HepG2 (cell line): ENCODE results near the gene LRRC51. TPM values are rescaled to one million over a fixed set of nuclear protein-coding genes. Genes with fewer than 3 reads are reported as not detected.

Experiments used
- ATAC-seq: fragments of 200-7000 bp; cut with Tn5 transposase; 3 replicates; pipeline ENCODE4 v1.9.1; 2020; ENCODE audit warnings: mild to moderate bottlenecking, moderate library complexity
- BruUV-seq: library from RNA; stranded (reverse); fragments of 400-500 nt; replicated peaks from 2 replicates; lab custom pipeline; 2021; lab: Mats Ljungman, UMichigan
- CTCF ChIA-PET: fragments of 300-600 bp; formaldehyde crosslinking; extraction: SDS; loops from one replicate; lab custom pipeline; 2021; ENCODE audit warnings: low total read pairs, inconsistent platforms, low intra/inter-chr PET ratio; lab: Yijun Ruan, JAX
- POLR2A ChIA-PET: fragments of 350-600 bp; sonication (Branson Sonifier 250); formaldehyde crosslinking; loops from one replicate; lab custom pipeline; 2020; ENCODE audit warnings: antibody characterized with exemption, inconsistent platforms; lab: Yijun Ruan, JAX
- DNase-seq: peaks from one replicate; pipeline ENCODE4 v3.0.0-alpha.2; 2015; ENCODE audit warnings: low spot score
- FAIRE-seq: peaks from 3 replicates; lab custom pipeline; 2011; peaks lifted over from hg19 to GRCh38; lab: Jason Lieb, UNC
- H2AFZ ChIP-seq: one replicate; pipeline ENCODE4 v1.6.1; 2011; ENCODE audit warnings: low read length, inconsistent platforms
- H3K27ac ChIP-seq: fragments of 300-600 bp; 3 replicates; pipeline ENCODE4 v1.8.0; 2011; ENCODE audit warnings: mixed run types, mild to moderate bottlenecking, mixed read lengths, low read length, inconsistent platforms; ENCODE audit not compliant: insufficient read depth; ENCODE audit errors: extremely low read length
- H3K27me3 ChIP-seq, 2 experiments: fragments of 200-600 bp in 1 of 2; 2 replicates in 1 of 2; 3 replicates in 1 of 2; pipeline versions ENCODE4 v1.6.0 to v1.8.0; 2011; ENCODE audit warnings: low read length in 2 of 2, mild to moderate bottlenecking in 2 of 2, moderate library complexity in 2 of 2, inconsistent platforms in 1 of 2; ENCODE audit not compliant: insufficient read depth in 2 of 2, control insufficient read depth in 1 of 2
- H3K36me3 ChIP-seq, 2 experiments: fragments of 200-600 bp in 1 of 2; replicated peaks in 1 of 2; 2 replicates in 1 of 2; 3 replicates in 1 of 2; pipeline versions ENCODE4 v1.5.1 to v1.8.0; 2011; ENCODE audit warnings: low read length in 2 of 2, inconsistent platforms in 1 of 2; ENCODE audit not compliant: insufficient read depth in 2 of 2, control insufficient read depth in 1 of 2
- H3K4me1 ChIP-seq: 2 replicates; pipeline ENCODE4 v1.5.1; 2012; ENCODE audit warnings: low read length, inconsistent platforms; ENCODE audit not compliant: insufficient read depth
- H3K4me2 ChIP-seq: 2 replicates; pipeline ENCODE4 v1.6.0; 2011; ENCODE audit warnings: low read depth, low read length, inconsistent platforms
- H3K4me3 ChIP-seq, 3 experiments: fragments of 200-600 bp in 1 of 3; sonication (generic), shearing (Covaris generic) in 1 of 3; replicated peaks in 1 of 3; 2 replicates each; pipeline ENCODE4 v1.5.1; 2011 to 2016; ENCODE audit warnings: low read length in 3 of 3, inconsistent platforms in 2 of 3, low read depth in 2 of 3, mild to moderate bottlenecking in 2 of 3, control low read depth in 1 of 3, mixed read lengths in 1 of 3; ENCODE audit not compliant: insufficient read depth in 1 of 3
- H3K79me2 ChIP-seq: one replicate; pipeline ENCODE4 v1.6.1; 2011; ENCODE audit warnings: low read length, inconsistent platforms; ENCODE audit not compliant: insufficient read depth
- H3K9ac ChIP-seq: 2 replicates; pipeline ENCODE4 v1.6.0; 2011; ENCODE audit warnings: mild to moderate bottlenecking, low read depth, low read length, inconsistent platforms; ENCODE audit not compliant: insufficient read depth
- H3K9me3 ChIP-seq: 2 replicates; pipeline ENCODE4 v1.5.1; 2012; ENCODE audit warnings: mild to moderate bottlenecking, low read length
- H4K20me1 ChIP-seq: 2 replicates; pipeline ENCODE4 v1.6.0; 2011; ENCODE audit warnings: inconsistent platforms, mild to moderate bottlenecking, low read length, moderate library complexity; ENCODE audit not compliant: insufficient read depth
- CEBPB ChIP-seq: IDR thresholded peaks from 2 replicates; pipeline ENCODE4 v1.6.1; 2011; ENCODE audit warnings: low read depth, low read length, improper control_type of control experiment, borderline replicate concordance
- CEBPZ ChIP-seq: IDR thresholded peaks from 2 replicates; pipeline ENCODE4 v1.6.1; 2012; ENCODE audit warnings: low read length, improper control_type of control experiment
- ETV5 ChIP-seq: IDR thresholded peaks from 2 replicates; pipeline ENCODE4 v1.6.1; 2018; ENCODE audit warnings: missing biosample characterization, missing genetic modification reagents, inconsistent platforms, borderline replicate concordance
- KAT7 ChIP-seq: IDR thresholded peaks from 2 replicates; pipeline ENCODE4 v1.6.1; 2018; ENCODE audit warnings: borderline replicate concordance, missing compliant biosample characterization
- POLR2G ChIP-seq: fragments of 200-400 bp; formaldehyde crosslinking; IDR thresholded peaks from 2 replicates; pipeline ENCODE4 v1.6.1; 2018; ENCODE audit warnings: mild to moderate bottlenecking, low read depth, low read length, moderate library complexity
- TCF7 ChIP-seq: sonication (generic); IDR thresholded peaks from 2 replicates; pipeline ENCODE4 v1.6.1; 2016; ENCODE audit warnings: antibody characterized with exemption, low read depth
- ZBTB1 ChIP-seq: sonication (generic); formaldehyde crosslinking; IDR thresholded peaks from 2 replicates; pipeline ENCODE4 v1.4.0; 2020; ENCODE audit warnings: missing genetic modification reagents, borderline replicate concordance
- ZNF234 ChIP-seq: sonication (generic); formaldehyde crosslinking; conservative IDR thresholded peaks from 2 replicates; pipeline ENCODE4 v1.5.1; 2020; ENCODE audit warnings: mild to moderate bottlenecking, missing genetic modification reagents
- ZNF350 ChIP-seq: sonication (generic); formaldehyde crosslinking; IDR thresholded peaks from 2 replicates; pipeline ENCODE4 v1.4.0; 2020; ENCODE audit warnings: mild to moderate bottlenecking, low read depth, missing genetic modification reagents, borderline replicate concordance
- ZNF598 ChIP-seq: sonication (generic); formaldehyde crosslinking; IDR thresholded peaks from 2 replicates; pipeline ENCODE4 v1.5.1; 2020; ENCODE audit warnings: mild to moderate bottlenecking, missing genetic modification reagents, borderline replicate concordance
- WGBS: methylation state at CpG from one replicate; pipeline ENCODE4 v1.1.6; 2017; ENCODE audit warnings: low lambda C conversion rate; 5-methylcytosine and 5-hydroxymethylcytosine counted together
- in situ Hi-C: cut with HindIII; loops from 2 replicates; pipeline ENCODE4 v1.10.0; 2017; ENCODE audit warnings: low pct_unique_long_range_greater_than_20kb; ENCODE audit not compliant: extremely low pct_ligation_motif_present
- intact Hi-C: fragments of 100-400 bp; cut with micrococcal nuclease; formaldehyde crosslinking; loops from one replicate; pipeline ENCODE4 v1.10.0; 2022; ENCODE audit not compliant: unreplicated experiment
- polyA plus RNA-seq, 8 experiments: library from polyadenylated mRNA; depleted of rRNA in 3 of 8; stranded (reverse) in 7 of 8; unstranded in 1 of 8; fragments of >200 nt; fragmentation: Illumina TruSeq in 4 of 8; extraction: Trizol in 4 of 8; gene quantifications; 2 replicates each; pipeline versions ENCODE4 v1.2.1 to v1.2.3, GENCODE V29; 2011 to 2016; ENCODE audit warnings: low read depth in 4 of 8, missing spikeins in 1 of 8, mixed read lengths in 1 of 8; ENCODE audit not compliant: insufficient read depth in 1 of 8
- total RNA-seq, 5 experiments: library from RNA; depleted of rRNA; stranded (reverse); fragments of >200 nt; fragmentation: Illumina TruSeq; extraction: Trizol; gene quantifications; 2 replicates each; pipeline ENCODE4 v1.2.3, GENCODE V29; 2016; ENCODE audit warnings: low read depth in 1 of 5
- TF ChIP-seq, protein P1 (sequence below): sonication (generic); formaldehyde crosslinking; IDR thresholded peaks from 2 replicates; pipeline ENCODE4 v1.4.0; 2020; ENCODE audit warnings: missing genetic modification reagents
- TF ChIP-seq, protein P2 (sequence below): sonication (generic); formaldehyde crosslinking; IDR thresholded peaks from 2 replicates; pipeline ENCODE4 v1.4.0; 2020; ENCODE audit warnings: missing genetic modification reagents, mild to moderate bottlenecking, borderline replicate concordance
- TF ChIP-seq, protein P3 (sequence below): sonication (generic); formaldehyde crosslinking; IDR thresholded peaks from 2 replicates; pipeline ENCODE4 v1.4.0; 2020; ENCODE audit warnings: mild to moderate bottlenecking, low read depth, missing genetic modification reagents

The LRRC51 gene
- total and polyA plus RNA-seq, 2 of the 13 experiments (the other 11 are each of a cell fraction or from before 2014, with no cell fraction given): 5.3 to 6.0 TPM

DNA sequence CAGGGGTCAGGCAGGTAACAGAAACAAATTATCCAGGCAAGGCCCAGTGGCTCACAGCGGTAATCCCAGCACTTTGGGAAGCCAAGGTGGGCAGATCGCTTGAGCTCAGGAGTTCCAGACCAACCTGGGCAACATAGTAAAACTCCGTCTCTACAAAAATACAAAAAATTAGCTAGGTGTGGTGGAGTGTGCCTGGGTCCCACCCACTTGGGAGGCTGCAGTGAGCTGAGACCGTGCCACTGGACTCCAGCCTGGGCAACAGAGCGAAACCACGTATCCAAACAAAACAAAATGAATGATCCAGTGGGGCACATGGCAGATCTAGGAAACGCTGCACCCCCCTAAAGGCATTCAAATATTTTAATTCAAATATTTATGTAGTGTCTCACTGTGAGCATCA, 10.2 kb upstream of the LRRC51 start (continued):
- TF ChIP-seq ZNF234: no peak
- TF ChIP-seq, all 625 proteins: peak for 0

GRCh38 chr11:72072348-72072747, 8.3 kb upstream of the LRRC51 start:
- Histone ChIP-seq H3K36me3 (peaks cover 0 to 29% of the 10 kb centered on the region in 2 experiments; a peak in 3 of 5 replicates), H3K9me3 (no peaks in the 10 kb centered on the region), H4K20me1 (no peaks in the 10 kb centered on the region), H3K4me3 (no peak overlapping the region), H3K9ac (no peak overlapping the region), H3K79me2 (peaks cover 80% of the 10 kb centered on the region), H3K27ac (no peak overlapping the region), H3K4me2 (no peak overlapping the region), H3K4me1 (peaks cover 26% of the 10 kb centered on the region), H3K27me3 (no peaks in the 10 kb centered on the region), H2AFZ (no peak overlapping the region)
- ATAC-seq: peak; percentile 38; the same call in 2 of the 3 replicates
- BruUV-seq: no TSS peak
- CTCF ChIA-PET: no interaction called here
- peak; percentile 44 for DNase-seq
- no peak for FAIRE-seq
- POLR2A ChIA-PET: interaction anchor here (0.9 kb wide), 1 partner anchor 31 kb away, joined by 3 read pairs; no protein-coding TSS in a partner anchor
- 84% methylated on average over 3 of the region's 3 CpGs for WGBS
- in situ Hi-C loops (no loop called here), intact Hi-C loops (no loop called here)
- TF ChIP-seq CEBPZ: no peak
- TF ChIP-seq, protein P1, sequence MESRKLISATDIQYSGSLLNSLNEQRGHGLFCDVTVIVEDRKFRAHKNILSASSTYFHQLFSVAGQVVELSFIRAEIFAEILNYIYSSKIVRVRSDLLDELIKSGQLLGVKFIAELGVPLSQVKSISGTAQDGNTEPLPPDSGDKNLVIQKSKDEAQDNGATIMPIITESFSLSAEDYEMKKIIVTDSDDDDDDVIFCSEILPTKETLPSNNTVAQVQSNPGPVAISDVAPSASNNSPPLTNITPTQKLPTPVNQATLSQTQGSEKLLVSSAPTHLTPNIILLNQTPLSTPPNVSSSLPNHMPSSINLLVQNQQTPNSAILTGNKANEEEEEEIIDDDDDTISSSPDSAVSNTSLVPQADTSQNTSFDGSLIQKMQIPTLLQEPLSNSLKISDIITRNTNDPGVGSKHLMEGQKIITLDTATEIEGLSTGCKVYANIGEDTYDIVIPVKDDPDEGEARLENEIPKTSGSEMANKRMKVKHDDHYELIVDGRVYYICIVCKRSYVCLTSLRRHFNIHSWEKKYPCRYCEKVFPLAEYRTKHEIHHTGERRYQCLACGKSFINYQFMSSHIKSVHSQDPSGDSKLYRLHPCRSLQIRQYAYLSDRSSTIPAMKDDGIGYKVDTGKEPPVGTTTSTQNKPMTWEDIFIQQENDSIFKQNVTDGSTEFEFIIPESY (CRISPR knock-in tag): peak; percentile 68; the same call in 1 of the 2 replicates
- no peak for TF ChIP-seq POLR2G
- TF ChIP-seq ETV5 (CRISPR knock-in tag): peak; percentile 33; the same call in 1 of the 2 replicates
- TF ChIP-seq, protein P2, sequence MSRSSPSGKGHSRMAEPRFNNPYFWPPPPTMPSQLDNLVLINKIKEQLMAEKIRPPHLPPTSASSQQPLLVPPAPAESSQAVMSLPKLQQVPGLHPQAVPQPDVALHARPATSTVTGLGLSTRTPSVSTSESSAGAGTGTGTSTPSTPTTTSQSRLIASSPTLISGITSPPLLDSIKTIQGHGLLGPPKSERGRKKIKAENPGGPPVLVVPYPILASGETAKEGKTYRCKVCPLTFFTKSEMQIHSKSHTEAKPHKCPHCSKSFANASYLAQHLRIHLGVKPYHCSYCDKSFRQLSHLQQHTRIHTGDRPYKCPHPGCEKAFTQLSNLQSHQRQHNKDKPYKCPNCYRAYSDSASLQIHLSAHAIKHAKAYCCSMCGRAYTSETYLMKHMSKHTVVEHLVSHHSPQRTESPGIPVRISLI: no peak
- TF ChIP-seq TCF7: peak; percentile 28; the same call in 1 of the 2 replicates
- TF ChIP-seq CEBPB: no peak
- TF ChIP-seq, protein P3, sequence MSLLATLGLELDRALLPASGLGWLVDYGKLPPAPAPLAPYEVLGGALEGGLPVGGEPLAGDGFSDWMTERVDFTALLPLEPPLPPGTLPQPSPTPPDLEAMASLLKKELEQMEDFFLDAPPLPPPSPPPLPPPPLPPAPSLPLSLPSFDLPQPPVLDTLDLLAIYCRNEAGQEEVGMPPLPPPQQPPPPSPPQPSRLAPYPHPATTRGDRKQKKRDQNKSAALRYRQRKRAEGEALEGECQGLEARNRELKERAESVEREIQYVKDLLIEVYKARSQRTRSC (CRISPR knock-in tag): no peak
- TF ChIP-seq ZNF598 (CRISPR knock-in tag): no peak
- TF ChIP-seq ZBTB1 (CRISPR knock-in tag): no peak
- TF ChIP-seq KAT7 (CRISPR knock-in tag): no peak
- no peak for TF ChIP-seq ZNF350
